Liver (tissue), 9 donors: ENCODE measurements around the gene ATG5. TPM values are rescaled to one million over a fixed set of nuclear protein-coding genes. Genes with fewer than 3 reads are reported as not detected.

Source experiments
- DNase-seq: peaks from one replicate; pipeline ENCODE4 v3.0.0-alpha.2; 2017; ENCODE audit warnings: low spot score
- H3K27ac ChIP-seq, 2 donors: one replicate each; pipeline ENCODE4 v1.7.0; 2013; ENCODE audit warnings: inconsistent platforms in 2 of 2, low read length in 2 of 2, control low read depth in 1 of 2, low read depth in 1 of 2, mild to moderate bottlenecking in 1 of 2
- H3K27me3 ChIP-seq, 4 donors: one replicate each; pipeline versions ENCODE4 v1.6.1 to v1.7.0; 2013; ENCODE audit warnings: low read length in 3 of 4, inconsistent platforms in 1 of 4, mild to moderate bottlenecking in 1 of 4, moderate library complexity in 1 of 4; ENCODE audit not compliant: control insufficient read depth in 4 of 4, insufficient read depth in 4 of 4
- H3K36me3 ChIP-seq, 4 donors: one replicate each; pipeline versions ENCODE4 v1.6.1 to v1.7.0; 2013; ENCODE audit warnings: low read length in 3 of 4, mild to moderate bottlenecking in 3 of 4, low read depth in 1 of 4, moderate library complexity in 1 of 4; ENCODE audit not compliant: control insufficient read depth in 4 of 4, insufficient read depth in 3 of 4
- H3K4me1 ChIP-seq, 4 donors: one replicate each; pipeline versions ENCODE4 v1.6.1 to v1.7.0; 2013; ENCODE audit warnings: low read length in 3 of 4, mild to moderate bottlenecking in 3 of 4, moderate library complexity in 1 of 4; ENCODE audit not compliant: control insufficient read depth in 4 of 4, insufficient read depth in 4 of 4
- H3K4me3 ChIP-seq, 3 donors: one replicate each; pipeline versions ENCODE4 v1.6.1 to v1.7.0; 2013; ENCODE audit warnings: low read length in 3 of 3, control low read depth in 1 of 3, low read depth in 1 of 3, mild to moderate bottlenecking in 1 of 3
- H3K9ac ChIP-seq, 2 donors: one replicate each; pipeline ENCODE4 v1.7.0; 2013; ENCODE audit warnings: low read length in 2 of 2, mild to moderate bottlenecking in 2 of 2, moderate library complexity in 2 of 2, control low read depth in 1 of 2, low read depth in 1 of 2
- H3K9me3 ChIP-seq, 4 donors: one replicate each; pipeline versions ENCODE4 v1.6.1 to v1.7.0; 2013; ENCODE audit warnings: low read length in 3 of 4; ENCODE audit not compliant: control insufficient read depth in 4 of 4
- FOXA1 ChIP-seq: IDR thresholded peaks from 2 replicates; pipeline ENCODE4 v1.6.1; 2016; ENCODE audit warnings: antibody characterized with exemption
- FOXA2 ChIP-seq: IDR thresholded peaks from 2 replicates; pipeline ENCODE4 v1.6.1; 2016; ENCODE audit warnings: antibody characterized with exemption
- HNF4G ChIP-seq: IDR thresholded peaks from 2 replicates; pipeline ENCODE4 v1.6.1; 2016; ENCODE audit warnings: antibody characterized with exemption
- JUND ChIP-seq, 2 donors: IDR thresholded peaks; 2 replicates each; pipeline ENCODE4 v1.6.1; 2016; ENCODE audit warnings: antibody characterized with exemption in 2 of 2
- MAX ChIP-seq: IDR thresholded peaks from 2 replicates; pipeline ENCODE4 v1.6.1; 2016; ENCODE audit warnings: antibody characterized with exemption
- NR2F2 ChIP-seq: IDR thresholded peaks from 2 replicates; pipeline ENCODE4 v1.6.1; 2016; ENCODE audit warnings: antibody characterized with exemption
- REST ChIP-seq: IDR thresholded peaks from 2 replicates; pipeline ENCODE4 v1.6.1; 2016; ENCODE audit warnings: antibody characterized with exemption, mild to moderate bottlenecking
- TAF1 ChIP-seq: conservative IDR thresholded peaks from 2 replicates; pipeline ENCODE4 v1.6.1; 2016; ENCODE audit warnings: antibody characterized with exemption, mild to moderate bottlenecking
- WGBS: extraction: QIAGEN DNeasy Blood & Tissue Kit; methylation state at CpG from one replicate; pipeline ENCODE4 v1.1.7; 2013; 5-methylcytosine and 5-hydroxymethylcytosine counted together
- polyA plus RNA-seq, 2 donors: library from polyadenylated mRNA; stranded (reverse) in 1 of 2; unstranded in 1 of 2; fragments of 200-250 nt in 1 of 2; fragments of >200 nt in 1 of 2; fragmentation: Nextera tagmentation in 1 of 2; extraction: Ambion mirVana in 1 of 2; gene quantifications; one replicate each; pipeline versions ENCODE4 v1.2.1 to v1.2.3, GENCODE V29; 2013 to 2015
- total RNA-seq, 2 donors: library from RNA; depleted of rRNA; stranded (reverse); fragments of >200 nt; gene quantifications; one replicate each; pipeline ENCODE4 v1.2.3, GENCODE V29; 2014
- TF ChIP-seq, protein P1 (sequence below): IDR thresholded peaks from 2 replicates; pipeline ENCODE4 v1.6.1; 2016; ENCODE audit warnings: antibody characterized with exemption
- TF ChIP-seq, protein P2 (sequence below): IDR thresholded peaks from 2 replicates; pipeline ENCODE4 v1.6.1; 2016; ENCODE audit warnings: antibody characterized with exemption
- donor health status: healthy.
- donor health status: healthy.
- donor health status: healthy.
- donor health status: healthy.
- donor health status: healthy.

The ATG5 gene
- total and polyA plus RNA-seq, 4 donors: 10.0 to 25.7 (median 19.7) TPM

DNA sequence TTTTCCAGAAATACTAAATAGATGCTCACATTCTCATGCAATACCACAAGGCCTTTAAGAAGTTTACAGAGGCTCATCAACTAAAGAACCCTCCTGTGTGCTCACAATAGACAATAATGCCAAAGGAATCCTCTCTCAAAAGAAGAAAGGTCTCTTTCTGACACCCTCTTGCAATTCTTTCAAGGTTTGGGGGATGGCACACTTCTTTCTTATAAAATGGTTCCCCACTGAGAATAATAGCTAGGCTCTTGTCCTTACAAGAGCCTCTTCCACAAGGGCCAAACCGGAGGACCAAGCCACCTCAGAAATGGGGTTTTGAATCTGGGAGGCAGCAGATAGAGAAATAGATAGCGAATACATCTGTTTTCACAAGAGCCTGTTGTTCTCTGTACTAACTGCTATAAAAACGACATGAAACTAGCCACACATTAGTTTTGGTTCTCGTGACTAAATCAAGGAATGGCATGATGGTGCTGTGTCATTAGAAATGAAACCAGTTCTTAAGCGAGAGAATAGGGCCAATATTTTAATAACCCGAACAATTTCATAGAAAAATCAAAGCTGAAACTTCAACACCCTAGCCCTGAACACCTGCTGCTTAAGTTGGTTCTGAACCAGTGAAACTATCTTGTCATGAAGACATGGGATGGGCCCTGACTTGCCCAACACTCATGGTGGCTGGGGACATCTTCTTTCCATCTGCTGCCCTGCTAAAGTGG lies 158.3 kb downstream of the ATG5 start:
- no peak overlapping the region for H3K4me3 ChIP-seq

GRCh38 chr6:106165885-106166485 lies 159.6 kb downstream of the ATG5 start:
- no peaks in the 10 kb centered on the region for H3K4me1 ChIP-seq
- TF ChIP-seq, protein P1, sequence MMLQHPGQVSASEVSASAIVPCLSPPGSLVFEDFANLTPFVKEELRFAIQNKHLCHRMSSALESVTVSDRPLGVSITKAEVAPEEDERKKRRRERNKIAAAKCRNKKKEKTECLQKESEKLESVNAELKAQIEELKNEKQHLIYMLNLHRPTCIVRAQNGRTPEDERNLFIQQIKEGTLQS: no peak
- TF ChIP-seq HNF4G: no peak
- TF ChIP-seq, protein P2, sequence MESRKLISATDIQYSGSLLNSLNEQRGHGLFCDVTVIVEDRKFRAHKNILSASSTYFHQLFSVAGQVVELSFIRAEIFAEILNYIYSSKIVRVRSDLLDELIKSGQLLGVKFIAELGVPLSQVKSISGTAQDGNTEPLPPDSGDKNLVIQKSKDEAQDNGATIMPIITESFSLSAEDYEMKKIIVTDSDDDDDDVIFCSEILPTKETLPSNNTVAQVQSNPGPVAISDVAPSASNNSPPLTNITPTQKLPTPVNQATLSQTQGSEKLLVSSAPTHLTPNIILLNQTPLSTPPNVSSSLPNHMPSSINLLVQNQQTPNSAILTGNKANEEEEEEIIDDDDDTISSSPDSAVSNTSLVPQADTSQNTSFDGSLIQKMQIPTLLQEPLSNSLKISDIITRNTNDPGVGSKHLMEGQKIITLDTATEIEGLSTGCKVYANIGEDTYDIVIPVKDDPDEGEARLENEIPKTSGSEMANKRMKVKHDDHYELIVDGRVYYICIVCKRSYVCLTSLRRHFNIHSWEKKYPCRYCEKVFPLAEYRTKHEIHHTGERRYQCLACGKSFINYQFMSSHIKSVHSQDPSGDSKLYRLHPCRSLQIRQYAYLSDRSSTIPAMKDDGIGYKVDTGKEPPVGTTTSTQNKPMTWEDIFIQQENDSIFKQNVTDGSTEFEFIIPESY: no peak
- TF ChIP-seq TAF1: no peak
- no peak for TF ChIP-seq REST
- TF ChIP-seq NR2F2: no peak
- TF ChIP-seq MAX: no peak
- TF ChIP-seq FOXA1: no peak
- no peak for TF ChIP-seq JUND (IDR thresholded peaks at IDR 0.05)
- TF ChIP-seq FOXA2: no peak
- 87% methylated on average over 3 of the region's 3 CpGs for WGBS
- DNase-seq: no peak
- no peaks in the 10 kb centered on the region for H3K36me3 ChIP-seq
- no peaks in the 10 kb centered on the region for H3K27me3 ChIP-seq
- H3K27ac ChIP-seq: no peak overlapping the region
- no peaks in the 10 kb centered on the region for H3K9me3 ChIP-seq
- no peak overlapping the region for H3K4me3 ChIP-seq
- H3K9ac ChIP-seq: no peak overlapping the region

More for the DNA sequence above, 158.3 kb downstream of the ATG5 start:
- WGBS: 83% methylated on average over 6 of the region's 6 CpGs
- Histone ChIP-seq H3K4me1 (no peaks in the 10 kb centered on the region), H3K9me3 (no peaks in the 10 kb centered on the region), H3K9ac (no peak overlapping the region), H3K27ac (no peak overlapping the region), H3K27me3 (no peaks in the 10 kb centered on the region), H3K36me3 (no peaks in the 10 kb centered on the region)
- no peak for DNase-seq
- no peak for TF ChIP-seq REST
